Smooth muscle cell of the brain vasculature (primary cell): ENCODE measurements around the gene ARCN1.
"Not testable (repeated sequence)": the region's sequence is repeated elsewhere in the genome, so short reads cannot be mapped to it uniquely, and the experiment has no call there.

ENCODE experiments used
- DNase-seq: peaks from one replicate; pipeline ENCODE4 v3.0.0-alpha.2; 2012; ENCODE audit warnings: low read depth, low spot score

The ARCN1 gene

GRCh38 chr11:118605116-118605867 lies 33.1 kb downstream of the ARCN1 start:
- DNase-seq = peak; percentile 85

- no peak for DNase-seq
Measured at GRCh38 chr11:118606157-118606843, 34.1 kb downstream of the ARCN1 start.

- no peak for DNase-seq
Measured at GRCh38 chr11:118606844-118607228, 34.6 kb downstream of the ARCN1 start.

- no peak for DNase-seq
Measured at GRCh38 chr11:118607401-118608359, 35.5 kb downstream of the ARCN1 start, which contains the start of gene PHLDB1. Gene PHLDB1, plus strand, starts transcription at chr11:118607615. Its CDS starts 6,222 bp downstream, at chr11:118613837.

- DNase-seq = no peak
Measured at GRCh38 chr11:118608360-118609227, 36.4 kb downstream of the ARCN1 start.

- no peak for DNase-seq
Measured at GRCh38 chr11:118609380-118610224, 37.4 kb downstream of the ARCN1 start.

GRCh38 chr11:118610225-118610772 lies 38.1 kb downstream of the ARCN1 start:
- DNase-seq = no peak

- no peak for DNase-seq
Measured at GRCh38 chr11:118610773-118611432, 38.7 kb downstream of the ARCN1 start.

- not testable (repeated sequence) for DNase-seq
Measured at GRCh38 chr11:118611433-118611795, 39.2 kb downstream of the ARCN1 start.

GRCh38 chr11:118612378-118612777 lies 40.2 kb downstream of the ARCN1 start:
- DNase-seq = no peak

GRCh38 chr11:118614511-118614910 lies 42.3 kb downstream of the ARCN1 start:
- no peak for DNase-seq

- DNase-seq = no peak
Measured at GRCh38 chr11:118615282-118615975, 43.2 kb downstream of the ARCN1 start.

GRCh38 chr11:118615976-118616371 lies 43.8 kb downstream of the ARCN1 start:
- DNase-seq = no peak

GRCh38 chr11:118618115-118618990 lies 46.1 kb downstream of the ARCN1 start:
- DNase-seq = no peak

GRCh38 chr11:118618991-118619375 lies 46.8 kb downstream of the ARCN1 start:
- DNase-seq = no peak

GRCh38 chr11:118619444-118620197 lies 47.4 kb downstream of the ARCN1 start:
- DNase-seq = no peak

GRCh38 chr11:118620529-118621070 lies 48.4 kb downstream of the ARCN1 start:
- DNase-seq = no peak
